ENCODE results near the gene RTL9. TPM values are rescaled to one million over a fixed set of nuclear protein-coding genes. Genes with fewer than 3 reads are reported as not detected.
"Not testable (repeated sequence)": the region's sequence is repeated elsewhere in the genome, so short reads cannot be mapped to it uniquely, and the experiment has no call there.

The RTL9 gene
- polyA plus RNA-seq, 1 of the 3 experiments (the other 2 are of a cell fraction): 0.02 TPM

DNA sequence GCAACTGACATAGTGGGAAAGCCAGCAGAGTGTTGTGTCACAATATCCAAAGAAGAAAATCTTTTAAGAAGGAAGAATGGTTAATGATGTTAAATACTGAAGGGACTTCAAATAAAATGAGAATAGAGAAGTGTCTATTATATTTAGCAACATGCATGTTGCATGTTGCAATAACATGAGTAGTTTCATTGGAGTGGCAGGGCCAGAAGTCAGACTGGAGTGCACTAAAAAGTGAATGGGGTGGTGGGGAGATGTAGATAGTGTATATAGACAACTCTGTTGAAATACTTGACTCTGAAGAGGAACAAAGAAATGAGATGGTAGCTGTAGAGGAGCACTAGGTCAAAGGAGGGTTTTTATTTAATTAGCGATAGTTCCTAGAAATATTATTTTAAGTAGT, 31.3 kb upstream of the RTL9 start:
- Histone ChIP-seq H4K20me1 (ENCODE audit: insufficient read depth) (no peaks in the 10 kb centered on the region), H3K9ac (no peak overlapping the region)
- 57% methylated on average over 1 of the region's 1 CpG for WGBS (ENCODE audit: low lambda C conversion rate)

GRCh38 chrX:110328613-110329012, 30.0 kb upstream of the RTL9 start:
- H4K20me1 ChIP-seq (ENCODE audit: insufficient read depth); H3K9me3 ChIP-seq; H3K27ac ChIP-seq (ENCODE audit: low read depth in 2 of 2, low read length in 1 of 2); H3K79me2 ChIP-seq (ENCODE audit: insufficient read depth); H3K4me3 ChIP-seq (ENCODE audit: low read depth in 2 of 2, low read length in 1 of 2); H2AFZ ChIP-seq (ENCODE audit: low read depth); H3F3A ChIP-seq (replicated peaks; ENCODE audit: insufficient read depth); CTCF ChIA-PET; DNase-seq; H3K36me3 ChIP-seq (replicated peaks in 1 of 2; ENCODE audit: control insufficient read depth in 1 of 2, insufficient read depth in 2 of 2, low read length in 1 of 2); H3K4me2 ChIP-seq; H3K9me2 ChIP-seq; H3K4me1 ChIP-seq (ENCODE audit: control insufficient read depth in 1 of 2, insufficient read depth in 2 of 2, low read depth in 1 of 2, low read length in 1 of 2); H3K27me3 ChIP-seq (ENCODE audit: insufficient read depth); POLR2A ChIA-PET; H3K9ac ChIP-seq: not testable (repeated sequence)
- 50% methylated on average over 1 of the region's 1 CpG for WGBS (ENCODE audit: low lambda C conversion rate)

More for the DNA sequence above, 31.3 kb upstream of the RTL9 start:
- H3K4me1 ChIP-seq (ENCODE audit: control insufficient read depth in 1 of 2, insufficient read depth in 2 of 2, low read depth in 1 of 2, low read length in 1 of 2): no peaks in the 10 kb centered on the region
- no peak for DNase-seq
- ChIA-PET CTCF (no interaction called here), POLR2A (no interaction called here)
- H3K27ac ChIP-seq (ENCODE audit: low read depth in 2 of 2, low read length in 1 of 2): no peak overlapping the region
- H3F3A ChIP-seq (replicated peaks; ENCODE audit: insufficient read depth): no peaks in the 10 kb centered on the region
- no peaks in the 10 kb centered on the region for H3K9me3 ChIP-seq
- no peaks in the 10 kb centered on the region for H3K36me3 ChIP-seq (replicated peaks in 1 of 2; ENCODE audit: control insufficient read depth in 1 of 2, insufficient read depth in 2 of 2, low read length in 1 of 2)
- no peaks in the 10 kb centered on the region for H3K9me2 ChIP-seq
- H2AFZ ChIP-seq (ENCODE audit: low read depth): no peak overlapping the region
- no peaks in the 10 kb centered on the region for H3K79me2 ChIP-seq (ENCODE audit: insufficient read depth)
- no peak overlapping the region for H3K4me2 ChIP-seq
- H3K4me3 ChIP-seq (ENCODE audit: low read depth in 2 of 2, low read length in 1 of 2): no peak overlapping the region
- no peaks in the 10 kb centered on the region for H3K27me3 ChIP-seq (ENCODE audit: insufficient read depth)
- TF ChIP-seq, protein P1, sequence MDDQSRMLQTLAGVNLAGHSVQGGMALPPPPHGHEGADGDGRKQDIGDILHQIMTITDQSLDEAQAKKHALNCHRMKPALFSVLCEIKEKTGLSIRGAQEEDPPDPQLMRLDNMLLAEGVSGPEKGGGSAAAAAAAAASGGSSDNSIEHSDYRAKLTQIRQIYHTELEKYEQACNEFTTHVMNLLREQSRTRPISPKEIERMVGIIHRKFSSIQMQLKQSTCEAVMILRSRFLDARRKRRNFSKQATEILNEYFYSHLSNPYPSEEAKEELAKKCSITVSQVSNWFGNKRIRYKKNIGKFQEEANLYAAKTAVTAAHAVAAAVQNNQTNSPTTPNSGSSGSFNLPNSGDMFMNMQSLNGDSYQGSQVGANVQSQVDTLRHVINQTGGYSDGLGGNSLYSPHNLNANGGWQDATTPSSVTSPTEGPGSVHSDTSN (IDR thresholded peaks at IDR 0.05): no peak
- TF ChIP-seq SMC3 (IDR thresholded peaks at IDR 0.05; ENCODE audit: low read depth, low read length): no peak
- no peak for TF ChIP-seq GABPA (IDR thresholded peaks at IDR 0.05; ENCODE audit: low read depth)
- TF ChIP-seq, protein P2, sequence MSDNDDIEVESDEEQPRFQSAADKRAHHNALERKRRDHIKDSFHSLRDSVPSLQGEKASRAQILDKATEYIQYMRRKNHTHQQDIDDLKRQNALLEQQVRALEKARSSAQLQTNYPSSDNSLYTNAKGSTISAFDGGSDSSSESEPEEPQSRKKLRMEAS (IDR thresholded peaks at IDR 0.05; ENCODE audit: low read depth): no peak
- TF ChIP-seq POLR2AphosphoS5 (IDR thresholded peaks at IDR 0.05; ENCODE audit: low read depth, low read length): no peak
- no peak for TF ChIP-seq FOXJ3 (CRISPR knock-in tag; IDR thresholded peaks at IDR 0.05)
- TF ChIP-seq YY1 (IDR thresholded peaks at IDR 0.05; ENCODE audit: low read depth): no peak
- TF ChIP-seq TCF12 (IDR thresholded peaks at IDR 0.05): no peak
- TF ChIP-seq TAF1 (IDR thresholded peaks at IDR 0.05; ENCODE audit: borderline replicate concordance, low read depth, low read length): no peak
- TF ChIP-seq NFIC (IDR thresholded peaks at IDR 0.05; ENCODE audit: borderline replicate concordance): no peak
- no peak for TF ChIP-seq NRF1 (IDR thresholded peaks at IDR 0.05; ENCODE audit: low read depth, low read length)
- TF ChIP-seq FOSL2 (IDR thresholded peaks at IDR 0.05; ENCODE audit: borderline replicate concordance, low read depth): no peak

DNA sequence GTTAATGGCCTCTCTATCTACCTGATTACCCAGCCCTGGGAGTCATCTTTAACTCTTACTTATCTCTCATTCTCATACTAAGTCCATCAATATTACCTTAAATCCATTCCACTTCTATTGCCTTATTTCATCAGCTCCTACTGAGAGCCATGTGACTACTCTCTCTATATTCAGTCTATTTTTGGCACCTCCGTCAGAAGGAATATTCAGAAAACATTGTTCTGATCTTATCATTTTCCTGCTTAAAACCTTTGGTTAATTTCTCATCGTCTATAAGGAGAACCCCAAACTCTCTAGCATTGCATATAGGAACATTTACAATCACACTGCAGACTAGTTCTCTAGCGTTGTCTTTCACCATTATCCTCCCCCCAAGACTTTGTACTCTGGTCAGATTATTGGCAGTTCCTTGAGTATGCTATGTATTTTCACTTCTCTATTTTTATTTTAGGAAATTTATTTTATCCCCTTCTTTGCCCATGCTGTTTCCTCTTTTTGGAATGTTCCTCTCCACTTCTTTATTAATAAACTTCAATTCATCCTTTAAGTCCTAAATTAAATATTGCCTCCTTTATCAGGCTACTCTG, 27.1 kb upstream of the RTL9 start:
- H3K9me2 ChIP-seq: no peaks in the 10 kb centered on the region
- H3K9me3 ChIP-seq: no peaks in the 10 kb centered on the region
- H3K4me2 ChIP-seq: no peak overlapping the region
- no peaks in the 10 kb centered on the region for H3K4me1 ChIP-seq (ENCODE audit: control insufficient read depth in 1 of 2, insufficient read depth in 2 of 2, low read depth in 1 of 2, low read length in 1 of 2)
- DNase-seq: no peak
- H3K4me3 ChIP-seq (ENCODE audit: low read depth in 2 of 2, low read length in 1 of 2): no peak overlapping the region
- H2AFZ ChIP-seq (ENCODE audit: low read depth): no peak overlapping the region
- H3K9ac ChIP-seq: no peak overlapping the region
- ChIA-PET POLR2A (no interaction called here), CTCF (no interaction called here)
- WGBS (ENCODE audit: low lambda C conversion rate): 40% methylated on average over 3 of the region's 3 CpGs
- H4K20me1 ChIP-seq (ENCODE audit: insufficient read depth): no peaks in the 10 kb centered on the region
- H3K27ac ChIP-seq (ENCODE audit: low read depth in 2 of 2, low read length in 1 of 2): no peak overlapping the region
- no peaks in the 10 kb centered on the region for H3K36me3 ChIP-seq (replicated peaks in 1 of 2; ENCODE audit: control insufficient read depth in 1 of 2, insufficient read depth in 2 of 2, low read length in 1 of 2)
- H3K79me2 ChIP-seq (ENCODE audit: insufficient read depth): no peaks in the 10 kb centered on the region
- H3F3A ChIP-seq (replicated peaks; ENCODE audit: insufficient read depth): no peaks in the 10 kb centered on the region
- no peaks in the 10 kb centered on the region for H3K27me3 ChIP-seq (ENCODE audit: insufficient read depth)
- TF ChIP-seq EZH2phosphoT487 (IDR thresholded peaks at IDR 0.05; ENCODE audit: borderline replicate concordance, low read depth): no peak
- TF ChIP-seq FOXM1 (IDR thresholded peaks at IDR 0.05; ENCODE audit: low read depth): no peak
- no peak for TF ChIP-seq JUND (IDR thresholded peaks at IDR 0.05)
- TF ChIP-seq POLR2AphosphoS5 (IDR thresholded peaks at IDR 0.05; ENCODE audit: low read depth, low read length): no peak
- TF ChIP-seq, protein P3, sequence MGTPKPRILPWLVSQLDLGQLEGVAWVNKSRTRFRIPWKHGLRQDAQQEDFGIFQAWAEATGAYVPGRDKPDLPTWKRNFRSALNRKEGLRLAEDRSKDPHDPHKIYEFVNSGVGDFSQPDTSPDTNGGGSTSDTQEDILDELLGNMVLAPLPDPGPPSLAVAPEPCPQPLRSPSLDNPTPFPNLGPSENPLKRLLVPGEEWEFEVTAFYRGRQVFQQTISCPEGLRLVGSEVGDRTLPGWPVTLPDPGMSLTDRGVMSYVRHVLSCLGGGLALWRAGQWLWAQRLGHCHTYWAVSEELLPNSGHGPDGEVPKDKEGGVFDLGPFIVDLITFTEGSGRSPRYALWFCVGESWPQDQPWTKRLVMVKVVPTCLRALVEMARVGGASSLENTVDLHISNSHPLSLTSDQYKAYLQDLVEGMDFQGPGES (IDR thresholded peaks at IDR 0.05; ENCODE audit: low read depth, low read length): no peak
- no peak for TF ChIP-seq SIN3A (IDR thresholded peaks at IDR 0.05; ENCODE audit: borderline replicate concordance, low read depth, low read length)
- TF ChIP-seq GABPA (IDR thresholded peaks at IDR 0.05; ENCODE audit: low read depth): no peak
- TF ChIP-seq, protein P2 (IDR thresholded peaks at IDR 0.05; ENCODE audit: low read depth): no peak
- TF ChIP-seq RFX5 (IDR thresholded peaks at IDR 0.05; ENCODE audit: low read length): no peak
- TF ChIP-seq ELF1 (IDR thresholded peaks at IDR 0.05): no peak
- TF ChIP-seq, protein P1 (IDR thresholded peaks at IDR 0.05): no peak

All from SK-N-SH (cell line).